ENCODE results near the gene POU2F1.

GRCh38 chr1:167221738-167222610 lies 1.3 kb downstream of the POU2F1 start:
- TF ChIP-seq CTCF (IDR thresholded peaks at IDR 0.05) (no peak), POLR2A (IDR thresholded peaks at IDR 0.05) (peak; percentile 28 to 78)

All from sigmoid colon (tissue), 3 donors.